Activated CD4-positive, CD25-positive, alpha-beta regulatory T cell treated with anti-CD3 and anti-CD28 coated beads, Interleukin-2, amount 50 U/mL, for 72 hours (primary cell): ENCODE measurements around the gene CRYZL1.

ENCODE experiments used
- DNase-seq: peaks from one replicate; pipeline ENCODE4 v3.0.0; 2021

The CRYZL1 gene

DNA sequence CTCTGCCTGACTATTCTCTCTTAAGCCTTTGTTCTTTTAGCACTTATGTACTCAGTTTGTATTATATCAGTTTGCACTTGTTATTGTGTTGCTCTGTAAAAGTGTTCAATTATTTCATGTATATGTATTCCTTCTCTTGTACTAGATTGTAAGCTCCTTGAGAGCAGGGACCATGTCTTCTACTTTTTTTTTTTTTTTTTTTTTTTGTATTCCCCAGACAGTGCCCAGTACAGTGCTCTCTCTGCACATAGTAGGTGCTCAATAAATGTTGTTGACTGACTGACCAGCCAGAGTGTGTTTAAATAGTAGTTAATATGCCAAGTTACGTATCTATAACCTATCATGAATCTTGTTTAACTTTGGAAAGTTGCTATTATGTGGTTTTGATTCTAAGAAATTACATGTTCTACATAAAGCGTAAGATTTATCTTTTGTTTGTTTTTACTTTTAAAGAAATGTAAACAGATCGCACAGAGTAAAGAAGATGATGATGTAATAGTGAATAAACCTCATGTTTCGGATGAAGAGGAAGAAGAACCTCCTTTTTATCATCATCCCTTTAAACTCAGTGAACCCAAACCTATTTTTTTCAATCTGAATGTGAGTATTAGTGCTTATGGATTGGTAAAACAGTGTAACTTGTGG lies 82.6 kb downstream of the CRYZL1 start:
- DNase-seq, result no peak

DNA sequence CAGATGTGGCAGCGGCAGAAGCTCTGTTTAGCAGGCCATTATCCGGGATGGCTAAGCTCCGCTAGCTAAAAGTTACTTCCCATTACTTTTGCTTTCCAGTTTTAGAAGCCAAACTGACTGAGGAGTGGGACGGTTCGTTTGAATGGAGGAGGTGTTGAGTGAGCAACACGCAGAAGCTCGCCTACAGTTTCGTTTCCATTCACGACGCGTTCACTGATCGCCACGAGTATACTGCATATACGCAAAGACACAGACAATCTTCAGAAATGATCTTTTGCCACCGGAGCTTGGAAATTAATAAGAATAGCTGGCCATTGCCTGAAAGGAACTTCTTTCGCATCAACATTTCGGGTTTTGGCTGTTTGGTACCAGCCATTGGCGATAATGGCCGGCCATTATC lies 84.1 kb downstream of the CRYZL1 start:
- DNase-seq, result no peak

DNA sequence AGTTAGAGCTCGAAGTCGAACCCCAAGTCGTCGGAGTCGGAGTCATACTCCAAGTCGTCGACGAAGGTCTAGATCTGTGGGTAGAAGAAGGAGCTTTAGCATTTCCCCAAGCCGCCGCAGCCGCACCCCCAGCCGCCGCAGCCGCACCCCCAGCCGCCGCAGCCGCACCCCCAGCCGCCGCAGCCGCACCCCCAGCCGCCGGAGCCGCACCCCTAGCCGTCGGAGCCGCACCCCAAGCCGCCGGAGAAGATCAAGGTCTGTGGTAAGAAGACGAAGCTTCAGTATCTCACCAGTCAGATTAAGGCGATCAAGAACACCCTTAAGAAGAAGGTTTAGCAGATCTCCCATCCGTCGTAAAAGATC lies 86.6 kb downstream of the CRYZL1 start:
- DNase-seq, result no peak

DNA sequence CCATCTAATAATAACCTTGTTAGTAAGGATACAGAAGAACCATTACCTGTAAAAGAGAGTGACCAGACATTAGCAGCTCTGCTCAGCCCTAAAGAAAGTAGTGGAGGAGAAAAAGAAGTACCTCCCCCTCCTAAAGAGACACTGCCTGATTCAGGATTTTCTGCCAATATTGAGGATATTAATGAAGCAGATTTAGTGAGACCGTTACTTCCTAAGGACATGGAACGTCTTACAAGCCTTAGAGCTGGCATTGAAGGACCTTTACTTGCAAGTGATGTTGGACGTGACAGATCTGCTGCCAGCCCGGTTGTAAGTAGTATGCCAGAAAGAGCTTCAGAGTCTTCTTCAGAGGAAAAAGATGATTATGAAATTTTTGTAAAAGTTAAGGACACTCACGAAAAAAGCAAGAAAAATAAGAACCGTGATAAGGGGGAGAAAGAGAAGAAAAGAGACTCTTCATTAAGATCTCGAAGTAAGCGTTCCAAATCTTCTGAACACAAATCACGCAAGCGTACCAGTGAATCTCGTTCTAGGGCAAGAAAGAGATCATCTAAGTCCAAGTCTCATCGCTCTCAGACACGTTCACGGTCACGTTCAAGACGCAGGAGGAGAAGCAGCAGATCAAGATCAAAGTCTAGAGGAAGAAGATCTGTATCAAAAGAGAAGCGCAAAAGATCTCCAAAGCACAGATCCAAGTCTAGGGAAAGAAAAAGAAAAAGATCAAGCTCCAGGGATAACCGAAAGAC lies 87.1 kb downstream of the CRYZL1 start:
- no peak for DNase-seq

DNA sequence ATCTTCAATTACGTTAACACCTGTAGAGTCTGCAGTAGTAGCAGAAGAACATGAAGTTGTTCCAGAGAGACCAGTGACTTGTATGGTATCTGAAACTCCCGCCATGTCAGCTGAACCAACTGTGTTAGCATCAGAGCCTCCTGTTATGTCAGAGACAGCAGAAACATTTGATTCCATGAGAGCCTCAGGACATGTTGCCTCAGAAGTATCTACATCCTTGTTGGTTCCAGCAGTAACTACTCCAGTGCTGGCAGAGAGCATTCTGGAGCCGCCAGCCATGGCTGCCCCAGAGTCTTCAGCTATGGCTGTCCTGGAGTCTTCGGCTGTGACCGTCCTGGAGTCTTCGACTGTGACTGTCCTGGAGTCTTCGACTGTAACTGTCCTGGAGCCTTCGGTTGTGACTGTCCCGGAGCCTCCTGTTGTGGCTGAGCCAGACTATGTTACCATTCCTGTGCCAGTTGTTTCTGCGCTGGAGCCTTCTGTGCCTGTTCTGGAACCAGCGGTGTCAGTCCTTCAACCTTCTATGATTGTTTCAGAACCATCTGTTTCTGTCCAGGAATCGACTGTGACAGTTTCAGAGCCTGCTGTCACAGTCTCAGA lies 88.4 kb downstream of the CRYZL1 start:
- no peak for DNase-seq

DNA sequence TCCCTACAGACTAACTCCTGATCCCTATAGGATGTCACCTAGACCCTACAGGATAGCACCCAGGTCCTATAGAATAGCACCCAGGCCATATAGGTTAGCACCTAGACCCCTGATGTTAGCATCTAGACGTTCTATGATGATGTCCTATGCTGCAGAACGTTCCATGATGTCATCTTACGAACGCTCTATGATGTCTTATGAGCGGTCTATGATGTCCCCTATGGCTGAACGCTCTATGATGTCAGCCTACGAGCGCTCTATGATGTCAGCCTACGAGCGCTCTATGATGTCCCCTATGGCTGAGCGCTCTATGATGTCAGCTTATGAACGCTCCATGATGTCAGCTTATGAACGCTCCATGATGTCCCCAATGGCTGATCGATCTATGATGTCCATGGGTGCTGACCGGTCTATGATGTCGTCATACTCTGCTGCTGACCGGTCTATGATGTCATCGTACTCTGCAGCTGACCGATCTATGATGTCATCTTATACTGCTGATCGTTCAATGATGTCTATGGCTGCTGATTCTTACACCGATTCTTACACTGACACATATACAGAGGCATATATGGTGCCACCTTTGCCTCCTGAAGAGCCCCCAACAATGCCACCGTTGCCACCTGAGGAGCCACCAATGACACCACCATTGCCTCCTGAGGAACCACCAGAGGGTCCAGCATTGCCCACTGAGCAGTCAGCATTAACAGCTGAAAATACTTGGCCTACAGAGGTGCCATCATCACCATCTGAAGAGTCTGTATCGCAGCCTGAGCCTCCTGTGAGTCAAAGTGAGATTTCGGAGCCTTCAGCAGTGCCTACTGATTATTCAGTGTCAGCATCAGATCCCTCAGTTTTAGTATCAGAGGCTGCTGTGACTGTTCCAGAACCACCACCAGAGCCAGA lies 89.2 kb downstream of the CRYZL1 start:
- DNase-seq, result no peak

DNA sequence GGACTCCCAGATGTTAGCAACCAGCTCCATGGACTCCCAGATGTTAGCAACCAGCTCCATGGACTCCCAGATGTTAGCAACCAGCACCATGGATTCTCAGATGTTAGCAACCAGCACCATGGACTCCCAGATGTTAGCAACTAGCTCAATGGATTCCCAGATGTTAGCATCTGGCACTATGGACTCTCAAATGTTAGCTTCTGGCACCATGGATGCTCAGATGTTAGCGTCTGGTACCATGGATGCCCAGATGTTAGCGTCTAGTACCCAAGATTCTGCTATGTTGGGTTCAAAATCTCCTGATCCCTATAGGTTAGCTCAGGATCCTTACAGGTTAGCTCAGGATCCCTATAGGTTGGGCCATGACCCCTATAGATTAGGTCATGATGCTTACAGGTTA lies 89.9 kb downstream of the CRYZL1 start:
- no peak for DNase-seq

DNA sequence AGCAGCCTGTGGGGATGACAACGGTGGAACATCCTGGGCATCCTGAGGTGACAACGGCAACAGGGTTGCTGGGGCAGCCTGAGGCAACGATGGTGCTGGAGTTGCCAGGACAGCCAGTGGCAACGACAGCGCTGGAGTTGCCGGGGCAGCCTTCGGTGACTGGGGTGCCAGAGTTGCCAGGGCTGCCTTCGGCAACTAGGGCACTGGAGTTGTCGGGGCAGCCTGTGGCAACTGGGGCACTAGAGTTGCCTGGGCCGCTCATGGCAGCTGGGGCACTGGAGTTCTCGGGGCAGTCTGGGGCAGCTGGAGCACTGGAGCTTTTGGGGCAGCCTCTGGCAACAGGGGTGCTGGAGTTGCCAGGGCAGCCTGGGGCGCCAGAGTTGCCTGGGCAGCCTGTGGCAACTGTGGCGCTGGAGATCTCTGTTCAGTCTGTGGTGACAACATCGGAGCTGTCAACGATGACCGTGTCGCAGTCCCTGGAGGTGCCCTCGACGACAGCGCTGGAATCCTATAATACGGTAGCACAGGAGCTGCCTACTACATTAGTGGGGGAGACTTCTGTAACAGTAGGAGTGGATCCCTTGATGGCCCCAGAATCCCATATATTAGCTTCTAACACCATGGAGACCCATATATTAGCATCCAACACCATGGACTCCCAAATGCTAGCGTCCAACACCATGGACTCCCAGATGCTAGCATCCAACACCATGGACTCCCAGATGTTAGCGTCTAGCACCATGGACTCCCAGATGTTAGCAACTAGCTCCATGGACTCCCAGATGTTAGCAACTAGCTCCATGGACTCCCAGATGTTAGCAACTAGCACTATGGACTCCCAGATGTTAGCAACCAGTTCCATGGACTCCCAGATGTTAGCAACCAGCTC lies 90.5 kb downstream of the CRYZL1 start:
- no peak for DNase-seq

DNA sequence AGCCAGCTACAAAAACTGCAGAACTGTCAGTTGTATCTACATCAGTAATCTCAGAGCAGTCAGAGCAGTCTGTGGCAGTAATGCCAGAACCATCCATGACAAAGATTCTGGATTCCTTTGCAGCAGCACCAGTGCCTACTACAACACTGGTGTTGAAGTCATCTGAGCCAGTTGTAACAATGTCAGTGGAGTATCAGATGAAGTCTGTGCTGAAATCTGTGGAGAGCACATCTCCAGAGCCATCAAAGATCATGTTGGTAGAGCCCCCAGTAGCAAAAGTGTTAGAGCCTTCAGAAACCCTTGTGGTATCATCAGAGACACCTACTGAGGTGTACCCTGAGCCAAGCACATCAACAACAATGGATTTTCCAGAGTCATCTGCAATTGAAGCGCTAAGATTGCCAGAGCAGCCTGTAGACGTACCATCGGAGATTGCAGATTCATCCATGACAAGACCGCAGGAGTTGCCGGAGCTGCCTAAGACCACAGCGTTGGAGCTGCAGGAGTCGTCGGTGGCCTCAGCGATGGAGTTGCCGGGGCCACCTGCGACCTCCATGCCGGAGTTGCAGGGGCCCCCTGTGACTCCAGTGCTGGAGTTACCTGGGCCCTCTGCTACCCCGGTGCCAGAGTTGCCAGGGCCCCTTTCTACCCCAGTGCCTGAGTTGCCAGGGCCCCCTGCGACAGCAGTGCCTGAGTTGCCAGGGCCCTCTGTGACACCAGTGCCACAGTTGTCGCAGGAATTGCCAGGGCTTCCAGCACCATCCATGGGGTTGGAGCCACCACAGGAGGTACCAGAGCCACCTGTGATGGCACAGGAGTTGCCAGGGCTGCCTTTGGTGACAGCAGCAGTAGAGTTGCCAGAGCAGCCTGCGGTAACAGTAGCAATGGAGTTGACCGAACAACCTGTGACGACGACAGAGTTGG lies 91.4 kb downstream of the CRYZL1 start:
- no peak for DNase-seq

DNA sequence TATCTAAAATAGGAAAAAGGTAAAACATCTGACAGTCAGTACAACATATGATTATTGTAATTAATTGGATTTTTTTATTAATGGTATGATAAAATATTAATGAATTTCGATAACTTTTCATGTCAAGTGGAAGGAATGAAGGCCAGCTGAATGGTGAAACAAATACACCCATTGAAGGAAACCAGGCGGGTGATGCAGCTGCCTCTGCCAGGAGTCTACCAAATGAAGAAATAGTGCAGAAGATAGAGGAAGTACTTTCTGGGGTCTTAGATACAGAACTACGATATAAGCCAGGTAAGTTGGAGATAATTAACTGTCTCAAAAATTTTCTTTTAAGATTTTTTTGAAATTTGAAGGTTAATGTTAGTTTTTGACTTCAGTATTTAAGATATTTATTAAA lies 95.5 kb downstream of the CRYZL1 start:
- DNase-seq, result no peak

DNA sequence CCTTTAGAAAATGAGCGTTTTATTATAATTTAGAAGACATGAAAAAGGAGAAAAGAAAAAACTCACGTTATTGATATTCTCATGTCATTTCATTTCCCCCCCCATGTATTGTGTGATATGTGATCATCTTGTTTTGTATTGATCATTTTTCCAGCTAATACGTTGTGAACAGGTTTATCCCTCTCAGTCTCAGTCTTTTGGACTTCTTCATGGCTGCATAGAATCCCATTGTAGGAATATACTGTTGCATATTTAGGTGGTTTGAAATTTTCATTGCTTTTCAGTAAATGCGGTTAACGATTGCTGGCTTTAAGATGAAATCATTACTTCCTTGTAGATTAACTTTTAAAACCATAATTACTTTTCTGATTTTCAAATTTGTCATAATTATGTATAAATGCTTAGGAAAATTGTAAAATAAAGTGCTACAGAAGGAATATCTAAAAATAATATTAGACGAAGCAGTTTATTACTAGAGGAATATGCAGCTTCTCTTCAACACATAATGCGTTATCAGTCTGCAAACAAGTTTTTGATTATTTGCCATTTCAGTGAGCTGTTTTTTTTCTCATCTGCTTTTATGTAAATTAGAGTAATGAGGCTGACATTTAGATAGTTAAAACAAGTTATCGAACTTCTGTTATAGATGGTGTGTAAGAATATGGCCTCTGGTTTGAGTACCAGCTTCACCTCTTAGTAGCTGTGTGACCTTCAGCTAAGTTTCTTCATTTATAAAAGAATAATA lies 96.9 kb downstream of the CRYZL1 start:
- no peak for DNase-seq

DNA sequence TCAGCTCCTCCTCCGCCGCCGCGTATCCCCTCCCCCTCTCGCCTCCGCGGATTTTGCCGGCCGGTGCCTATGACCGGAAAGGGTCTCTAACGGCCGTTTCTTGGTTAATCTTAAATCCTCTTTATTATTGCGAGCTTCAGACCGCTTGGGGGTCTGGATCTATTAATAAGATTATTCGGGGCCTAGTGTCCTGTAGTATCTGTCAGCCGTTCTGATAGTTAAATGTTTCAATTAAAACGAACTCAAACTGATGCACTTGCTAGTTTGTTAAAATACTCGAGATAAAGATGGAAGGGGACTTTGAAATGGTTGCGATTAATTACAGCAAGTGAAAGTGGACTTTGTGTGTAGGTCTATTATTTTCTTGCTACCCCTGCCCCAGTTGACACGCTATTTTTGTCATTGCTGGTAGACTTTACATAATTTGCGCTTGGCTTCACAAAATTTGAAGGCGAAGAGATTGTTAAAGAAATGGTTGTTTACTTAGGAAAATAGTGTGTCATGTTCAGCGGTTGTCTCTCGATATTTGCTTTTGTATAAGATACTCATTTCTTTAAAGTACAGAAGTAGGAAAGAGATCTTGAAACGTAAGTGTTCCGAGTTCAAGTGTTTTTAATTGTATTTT lies 97.9 kb downstream of the CRYZL1 start:
- DNase-seq, result peak; percentile 85

DNA sequence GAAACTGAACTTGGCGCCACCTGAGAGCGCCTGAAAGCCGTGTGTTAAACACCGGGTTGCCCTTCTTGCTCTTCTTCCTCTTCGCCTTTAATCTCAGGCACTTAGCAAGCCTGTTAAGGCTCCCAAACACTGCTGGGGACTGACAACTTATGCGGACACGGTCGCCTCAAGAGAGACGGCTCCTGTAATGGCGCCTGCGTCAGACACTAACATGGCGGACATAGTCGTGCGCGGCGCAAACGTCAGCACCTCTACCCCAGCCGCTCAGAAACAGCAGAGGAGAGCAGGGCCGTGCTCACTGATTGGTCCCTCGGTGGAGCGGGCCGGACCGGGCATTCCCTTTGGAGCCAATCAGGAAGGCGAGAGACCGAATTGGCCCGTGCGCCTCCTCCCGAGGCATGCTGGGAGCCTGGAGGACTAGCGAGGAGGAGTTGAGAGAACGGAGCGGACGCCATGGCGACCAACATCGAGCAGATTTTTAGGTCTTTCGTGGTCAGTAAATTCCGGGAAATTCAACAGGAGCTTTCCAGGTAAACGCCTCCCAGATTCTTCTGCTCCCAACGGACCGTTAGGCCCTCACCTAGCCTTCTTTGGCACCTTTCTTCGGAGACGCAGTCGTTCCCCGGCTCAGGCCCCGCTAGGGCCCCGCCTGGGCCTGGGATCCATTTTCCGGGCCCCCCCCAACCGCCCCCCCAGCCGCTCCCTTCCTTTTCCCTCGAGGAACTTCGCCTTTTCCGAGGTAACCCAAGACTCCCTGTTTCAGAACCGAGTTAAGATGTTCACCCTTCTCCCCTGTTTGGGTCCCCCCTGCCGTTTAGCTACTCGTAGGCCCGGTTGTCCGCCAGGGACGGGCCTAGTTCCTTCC lies 98.7 kb downstream of the CRYZL1 start, which contains the start of gene SON:
TSS of gene SON (plus strand) at position 399 of the 865 bp plus-strand sequence. CDS start at position 454, 55 bp downstream.
- peak; percentile 93 for DNase-seq

DNA sequence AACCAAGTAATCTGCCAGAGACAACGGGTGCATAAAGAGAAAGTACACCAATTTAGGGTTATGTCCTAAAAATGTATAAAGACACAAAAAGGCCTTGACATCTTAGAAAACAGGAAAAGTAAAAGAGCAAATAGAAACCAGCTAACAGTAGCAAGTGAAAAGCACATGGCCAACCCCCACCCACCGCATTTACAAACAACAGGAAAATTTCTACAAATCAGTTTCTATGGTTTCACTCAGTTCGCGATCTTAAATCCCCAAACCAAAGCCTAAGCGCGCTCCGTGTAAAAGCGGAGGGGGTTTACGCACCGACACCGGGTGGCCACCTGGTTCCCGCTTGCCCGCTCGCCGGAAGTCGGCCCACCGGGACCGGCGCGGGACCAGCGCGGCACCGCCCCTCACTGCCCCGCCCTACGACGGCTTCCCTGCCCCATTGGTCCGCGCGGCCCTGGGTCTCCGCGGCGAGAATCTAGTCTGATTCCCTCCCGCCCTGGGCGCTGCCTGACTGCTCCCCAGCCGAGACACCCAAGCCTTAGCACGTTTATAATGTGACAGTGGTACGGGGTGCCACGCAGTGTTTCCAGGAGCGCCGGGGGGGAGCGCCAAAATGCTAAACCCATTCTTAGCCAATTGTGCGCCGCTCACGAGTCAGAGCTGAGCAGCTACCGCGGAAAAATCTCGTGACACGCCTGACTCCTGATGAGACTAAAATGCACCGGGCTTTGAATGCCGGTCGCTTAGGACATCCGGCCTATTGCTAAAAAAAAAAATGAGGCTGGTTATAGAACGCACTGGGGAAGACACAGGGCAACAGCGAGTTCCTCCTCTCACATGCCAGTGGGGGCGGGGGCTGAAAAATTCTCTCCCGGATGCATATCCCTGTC lies 99.5 kb downstream of the CRYZL1 start, which contains the start of gene GART:
TSS of gene GART (minus strand) at position 362 of the 884 bp plus-strand sequence. CDS start 2,802 bp downstream, outside the sequence.
- peak; percentile 85 for DNase-seq

DNA sequence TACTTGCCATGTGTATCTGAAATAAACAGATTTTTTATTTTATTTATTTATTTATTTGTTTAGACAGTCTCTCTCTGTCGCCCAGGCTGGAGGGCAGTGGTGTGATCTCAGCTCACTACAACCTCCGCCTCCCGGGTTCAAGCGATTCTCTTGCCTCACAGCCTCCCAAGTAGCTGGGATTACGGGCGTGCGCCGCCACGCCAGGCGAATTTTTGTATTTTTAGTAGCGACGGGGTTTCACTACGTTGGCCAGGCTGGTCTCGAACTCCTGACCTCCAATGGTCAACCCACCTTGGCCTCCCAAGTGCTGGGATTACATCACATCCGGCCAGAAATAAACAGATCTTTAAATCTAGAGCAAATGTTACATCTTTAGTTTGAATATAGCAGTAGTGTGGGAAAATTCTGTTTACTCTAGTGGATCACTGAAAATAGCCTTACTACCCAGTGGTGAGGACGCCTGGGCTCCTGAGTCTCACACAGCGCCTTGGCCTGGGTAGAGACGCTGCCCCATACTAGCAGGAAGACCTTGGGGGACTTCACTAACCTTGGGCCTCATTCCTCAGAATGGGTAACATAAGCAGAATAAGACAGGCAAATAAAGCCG lies 100.3 kb downstream of the CRYZL1 start:
- no peak for DNase-seq

DNA sequence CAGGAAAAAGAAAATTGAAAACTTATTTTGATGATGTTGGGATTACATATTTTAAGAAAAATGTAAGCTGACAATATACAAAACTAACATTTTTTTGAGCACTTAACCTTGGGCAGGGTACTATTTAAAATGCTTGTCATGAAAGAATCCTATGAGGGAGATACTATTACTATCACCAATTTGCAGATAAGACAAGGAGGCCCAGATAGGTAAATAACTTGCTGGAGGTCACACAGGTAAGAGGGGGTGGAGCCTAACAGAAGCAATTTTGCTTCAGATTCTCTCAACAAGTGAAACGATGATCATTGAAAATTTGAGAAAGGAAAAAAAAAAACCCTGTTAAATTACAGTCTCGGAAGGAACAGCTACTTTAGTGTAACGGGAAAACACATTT lies 100.8 kb downstream of the CRYZL1 start:
- DNase-seq, result no peak

DNA sequence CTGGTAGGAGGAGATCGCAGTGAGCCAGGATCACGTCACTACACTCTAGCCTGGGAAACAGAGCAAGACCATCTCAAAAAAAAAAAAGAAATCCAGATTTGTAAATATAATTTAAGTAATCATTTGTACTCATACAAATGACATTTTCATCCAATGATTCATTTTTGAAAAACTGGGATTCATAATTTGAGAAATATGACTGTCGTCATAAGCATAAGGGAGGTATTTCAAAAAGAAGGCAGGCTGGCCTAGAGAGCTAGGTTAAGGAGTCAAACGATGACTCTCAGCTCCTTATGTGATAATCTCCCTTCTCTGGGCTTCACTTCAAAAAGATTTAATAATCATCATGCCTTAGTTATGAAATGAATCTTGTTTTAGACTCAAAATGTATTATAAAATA lies 101.9 kb downstream of the CRYZL1 start:
- DNase-seq, result no peak
